ENCODE results near the gene PPP3CA.

DNA sequence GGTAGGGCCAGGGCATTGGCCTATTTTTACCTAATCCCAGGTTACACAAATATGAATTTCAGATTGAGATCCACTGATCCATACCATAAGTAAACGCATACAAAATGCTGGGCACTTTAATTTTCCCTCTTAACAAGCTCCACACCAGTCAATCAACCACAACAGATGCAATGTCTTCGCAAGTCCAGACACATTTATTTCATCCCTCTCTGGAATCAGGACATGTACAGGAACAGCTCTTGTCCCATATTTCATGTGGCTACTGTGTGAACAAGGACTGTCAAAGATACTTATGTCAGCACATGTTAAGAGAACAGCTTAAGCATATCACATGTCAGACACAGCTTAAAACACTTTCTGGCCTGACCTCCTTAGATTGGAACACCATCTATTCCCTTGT lies 145.9 kb downstream of the PPP3CA start:
- no peak for TF ChIP-seq POLR2AphosphoS5 (IDR thresholded peaks at IDR 0.05; ENCODE audit: borderline replicate concordance, low read depth, low read length)
- no peak for TF ChIP-seq FOXP2 (optimal IDR thresholded peaks at IDR 0.05; ENCODE audit: control extremely low read depth, extremely low read length, insufficient read depth)
- no peak for TF ChIP-seq EZH2 (IDR thresholded peaks at IDR 0.05)

All from SK-N-MC (cell line).